Measurements from ENCODE around the gene SLC7A14. TPM values are rescaled to one million over a fixed set of nuclear protein-coding genes. Genes with fewer than 3 reads are reported as not detected.

Gene SLC7A14
- total RNA-seq = 0.32 TPM

DNA sequence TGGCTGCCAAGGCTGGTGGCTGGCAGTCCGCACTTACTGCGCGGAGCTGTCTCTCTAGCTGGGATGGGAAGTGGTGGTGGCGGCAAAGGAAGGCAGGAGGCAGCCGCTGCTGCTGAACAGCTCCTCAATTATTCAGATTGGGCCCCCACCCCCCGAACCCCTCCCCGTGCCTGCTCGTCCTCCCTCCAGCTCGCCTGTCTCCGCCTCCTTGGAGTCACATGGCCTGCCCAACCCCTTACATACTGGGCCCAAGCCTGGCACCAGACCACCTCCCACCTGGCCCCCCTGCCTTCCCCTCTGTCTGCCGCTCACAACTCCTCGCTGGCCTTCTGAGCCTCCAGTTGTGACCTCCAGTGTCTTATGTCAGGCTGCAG lies at the start of gene SLC7A14:
Gene SLC7A14, minus strand, starts transcription at position 139 of the 374 bp plus-strand sequence. CDS start 59,139 bp downstream, outside the sequence.
- DNase-seq (ENCODE audit: low spot score) = no peak

DNA sequence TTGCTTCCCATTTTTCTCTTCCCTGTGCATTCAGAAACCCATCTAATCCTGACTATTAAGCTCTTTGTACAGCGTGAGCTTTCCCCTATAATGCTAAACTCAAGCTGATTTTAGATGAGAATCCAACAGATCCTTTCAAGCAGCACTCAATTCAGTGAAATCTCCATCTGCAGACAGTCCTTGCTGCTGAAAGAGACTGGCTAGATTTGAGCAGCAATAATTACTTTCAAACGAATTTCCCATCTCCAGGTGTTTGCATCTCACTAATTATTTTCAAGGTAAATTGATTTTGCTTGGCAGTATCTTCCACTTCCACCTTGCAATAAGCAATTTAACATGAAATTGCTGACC lies 49.5 kb upstream of the SLC7A14 start:
- DNase-seq (ENCODE audit: low spot score) = no peak

DNA sequence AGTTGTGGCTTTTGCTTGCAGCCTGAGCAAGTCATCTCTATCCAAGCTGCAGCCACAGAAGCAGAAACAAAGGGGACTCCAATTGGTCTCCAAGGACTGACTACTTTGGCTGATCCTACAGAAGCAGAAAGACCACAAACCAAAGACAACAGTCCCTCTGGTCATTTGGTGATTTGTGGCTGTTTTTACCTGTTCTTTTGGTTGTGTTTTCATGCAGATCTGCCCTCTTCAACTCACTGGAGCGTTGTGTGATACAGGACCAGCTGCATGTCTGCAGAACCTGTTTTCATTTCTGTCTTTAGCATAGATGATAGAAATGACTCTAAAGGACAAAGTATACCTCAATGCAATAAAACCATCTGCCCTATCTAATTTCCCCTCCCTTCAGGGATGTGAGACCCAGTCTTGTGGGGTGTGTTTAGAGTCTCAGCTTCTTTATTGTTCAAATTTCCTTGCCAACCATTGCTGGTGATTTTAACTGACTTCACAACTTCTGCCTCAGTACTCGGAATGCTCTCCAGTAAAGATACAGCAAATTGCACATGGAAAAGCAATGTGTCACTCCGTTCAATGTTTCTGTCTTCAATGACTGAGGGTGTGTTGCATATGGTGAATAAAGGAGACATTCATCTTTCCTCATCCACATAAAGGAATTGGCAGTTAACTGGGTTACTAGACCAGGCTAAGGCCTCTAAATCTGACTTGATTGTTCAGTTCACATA lies 48.9 kb upstream of the SLC7A14 start:
- no peak for DNase-seq (ENCODE audit: low spot score)

DNA sequence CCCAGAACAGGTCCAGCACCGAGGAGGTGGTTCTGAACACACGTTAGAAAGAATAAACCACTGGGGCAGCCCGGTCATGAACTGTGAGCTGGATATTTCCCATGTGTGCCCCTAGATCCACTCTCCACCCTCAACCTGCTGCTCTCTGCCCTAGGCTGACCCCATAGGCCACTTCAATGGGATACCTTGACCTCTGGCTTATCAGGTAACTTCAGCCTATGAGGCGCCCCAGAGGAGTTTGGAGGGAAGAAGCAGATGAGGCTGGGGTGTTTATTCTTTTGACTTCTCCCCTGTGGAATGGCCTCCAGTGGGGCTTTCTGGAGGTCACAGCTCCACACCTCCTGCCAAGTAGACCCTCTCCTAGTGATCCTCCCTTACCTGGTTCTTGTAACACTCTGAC lies 47.7 kb upstream of the SLC7A14 start:
- no peak for DNase-seq (ENCODE audit: low spot score)

DNA sequence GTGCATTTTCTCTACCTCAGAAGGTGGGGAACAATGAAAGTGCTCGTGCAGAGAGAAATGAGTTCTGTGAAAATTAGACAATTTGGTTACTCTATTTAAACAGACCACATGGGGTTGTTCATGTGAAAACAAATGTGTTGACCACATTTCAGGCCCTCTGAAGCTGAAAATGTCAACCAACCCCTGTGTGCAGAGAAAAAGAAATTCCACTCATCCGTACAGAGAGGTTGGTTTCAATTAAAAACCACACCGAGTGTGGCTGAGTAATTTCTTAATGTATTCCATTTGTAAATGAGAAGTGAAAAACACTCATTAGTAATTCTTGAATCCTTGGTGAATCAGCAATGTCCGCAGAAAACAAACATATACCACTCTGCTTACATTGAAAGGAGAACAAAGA lies 46.9 kb upstream of the SLC7A14 start:
- DNase-seq (ENCODE audit: low spot score) = no peak

DNA sequence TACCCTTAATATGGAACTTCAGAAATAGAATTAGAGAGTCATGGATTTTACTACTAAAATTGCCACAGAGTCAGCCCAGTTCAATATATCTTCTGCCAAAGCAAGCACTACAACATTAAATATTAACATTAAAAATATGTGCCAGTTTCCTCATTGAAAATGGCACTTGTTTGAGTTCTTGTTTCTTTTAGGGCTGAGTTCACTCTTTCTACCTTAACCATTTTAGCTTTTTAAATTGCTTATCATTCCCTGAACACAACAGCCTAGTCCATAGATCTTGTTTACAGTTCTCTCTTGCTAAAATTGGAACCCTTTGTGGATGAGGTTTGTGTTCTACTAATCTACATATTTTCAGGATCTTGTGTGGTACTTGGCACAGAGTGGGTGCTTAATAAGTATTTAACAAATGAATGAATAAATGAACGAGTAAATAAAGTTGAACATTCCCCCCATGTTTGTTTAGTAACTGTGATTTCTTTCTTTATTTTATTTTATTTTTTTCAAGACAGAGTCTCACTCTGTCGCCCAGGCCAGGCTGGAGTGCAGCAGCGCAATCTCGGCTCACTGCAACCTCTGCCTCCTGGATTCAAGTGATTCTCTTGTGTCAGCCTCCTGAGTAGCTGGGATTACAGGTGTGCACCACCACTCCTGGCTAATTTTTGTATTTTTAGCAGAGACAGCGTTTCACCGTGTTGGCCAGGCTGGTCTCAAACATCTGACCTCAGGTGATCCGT lies 46.0 kb upstream of the SLC7A14 start:
- DNase-seq (ENCODE audit: low spot score) = no peak

DNA sequence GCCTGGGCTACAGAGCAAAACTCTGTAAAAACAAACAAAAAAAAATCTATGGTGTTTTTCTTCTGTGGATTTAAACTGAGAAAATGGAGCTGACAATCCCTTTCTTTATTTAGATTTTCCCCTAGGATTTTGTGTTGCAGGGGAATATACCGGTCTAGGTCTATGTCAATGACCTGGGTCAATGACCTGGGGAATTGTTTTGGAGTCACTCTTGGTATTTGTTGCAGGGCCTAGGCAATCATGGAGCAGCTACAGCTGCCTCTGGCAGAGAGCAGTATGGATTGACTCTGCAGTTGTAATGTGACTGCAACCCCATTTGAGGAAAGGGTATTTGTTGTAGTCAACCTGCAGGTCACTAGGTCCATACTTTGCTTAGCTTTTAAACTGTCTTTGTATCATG lies 37.6 kb upstream of the SLC7A14 start:
- DNase-seq (ENCODE audit: low spot score) = no peak

DNA sequence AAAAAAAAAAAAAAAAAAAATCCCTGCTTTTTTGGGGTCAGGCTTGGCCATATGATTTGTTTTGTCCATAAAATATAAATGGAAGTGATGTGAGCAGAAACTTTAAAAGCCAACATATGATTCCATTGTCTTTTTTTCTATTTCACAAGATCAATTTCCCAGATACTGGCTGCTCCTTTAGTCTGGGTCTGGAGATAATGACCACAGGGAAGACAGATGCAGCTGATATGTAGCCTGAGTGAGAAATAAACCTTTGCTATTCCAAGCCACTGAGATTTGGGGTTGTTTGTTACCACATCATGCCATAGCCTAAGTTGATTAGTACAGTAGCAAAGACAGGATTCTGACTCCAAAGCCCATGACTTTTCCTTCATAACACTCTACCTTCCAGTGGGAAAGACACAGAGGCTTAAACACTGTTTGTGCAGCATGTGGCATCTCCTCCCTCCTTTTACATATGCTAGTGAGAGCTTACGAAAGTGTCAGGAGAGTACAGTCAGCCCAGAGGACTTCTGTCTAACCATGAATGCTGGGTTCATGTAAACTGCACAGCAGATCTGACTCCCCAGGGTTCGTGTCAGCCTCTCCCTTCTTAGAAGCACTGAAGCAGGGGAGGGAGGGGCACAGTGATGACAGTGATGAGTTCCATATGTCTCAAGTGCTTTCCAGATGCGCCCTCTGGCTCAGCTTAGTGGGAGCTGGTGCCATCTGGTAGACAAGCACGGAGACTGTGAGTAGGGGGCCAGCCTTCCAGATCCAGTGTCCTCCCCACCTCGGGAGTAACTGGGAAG lies 36.7 kb upstream of the SLC7A14 start:
- DNase-seq (ENCODE audit: low spot score) = peak; percentile 38

DNA sequence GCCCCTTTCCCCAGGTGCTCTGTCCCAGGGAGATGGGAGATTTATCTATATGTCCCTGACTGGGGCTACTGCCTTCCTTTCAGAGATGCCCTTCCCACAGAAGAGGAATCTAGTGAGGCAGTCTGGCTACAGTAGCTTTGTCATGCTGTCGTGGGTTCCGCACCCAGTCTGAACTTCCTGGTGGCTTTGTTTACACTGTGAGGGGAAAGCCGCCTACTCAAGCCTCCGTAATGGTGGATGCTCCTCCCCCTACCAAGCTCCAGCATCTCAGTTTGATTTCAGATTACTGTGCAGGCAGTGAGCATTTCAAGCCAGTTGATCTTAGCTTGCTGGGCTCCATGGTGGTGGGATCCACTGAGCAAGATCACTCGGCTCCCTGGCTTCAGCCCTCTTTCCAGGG lies 35.4 kb upstream of the SLC7A14 start:
- DNase-seq (ENCODE audit: low spot score) = peak; percentile 12

DNA sequence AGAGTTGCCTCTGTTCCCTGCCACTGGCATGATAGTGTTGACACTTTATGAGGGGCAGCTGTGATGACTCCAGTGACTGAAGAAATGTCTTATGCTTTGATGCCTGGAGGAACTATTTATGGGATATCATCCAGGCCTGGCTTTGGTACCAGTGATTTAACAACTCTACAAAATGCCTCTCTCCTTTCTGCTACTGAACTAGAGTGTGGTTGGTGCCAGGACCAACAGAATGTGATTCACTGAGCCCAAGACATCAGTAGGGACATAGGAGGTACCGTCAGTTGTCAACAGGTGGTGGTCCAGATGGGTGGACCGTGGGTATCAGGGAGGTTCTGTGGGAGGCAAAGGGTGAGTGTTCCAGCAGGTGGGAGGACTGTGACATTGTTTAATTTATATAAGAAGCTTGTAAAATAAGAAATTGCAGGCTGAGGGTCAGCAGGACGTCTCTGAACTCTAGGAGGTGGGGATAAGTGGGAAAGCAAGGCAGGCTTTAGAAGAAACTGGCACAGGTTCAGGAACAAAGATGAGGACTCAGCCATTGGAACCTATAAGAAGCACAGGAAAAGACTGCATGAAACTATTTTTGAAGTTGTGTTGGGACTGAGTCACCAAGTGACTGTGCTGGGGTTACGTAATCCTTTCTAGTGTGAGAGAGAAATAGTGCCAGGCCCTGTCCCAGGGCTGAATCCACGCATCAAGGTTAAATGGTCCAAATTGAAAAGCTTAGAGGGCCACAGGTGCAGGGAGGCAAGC lies 28.5 kb upstream of the SLC7A14 start:
- DNase-seq (ENCODE audit: low spot score) = peak; percentile 15

DNA sequence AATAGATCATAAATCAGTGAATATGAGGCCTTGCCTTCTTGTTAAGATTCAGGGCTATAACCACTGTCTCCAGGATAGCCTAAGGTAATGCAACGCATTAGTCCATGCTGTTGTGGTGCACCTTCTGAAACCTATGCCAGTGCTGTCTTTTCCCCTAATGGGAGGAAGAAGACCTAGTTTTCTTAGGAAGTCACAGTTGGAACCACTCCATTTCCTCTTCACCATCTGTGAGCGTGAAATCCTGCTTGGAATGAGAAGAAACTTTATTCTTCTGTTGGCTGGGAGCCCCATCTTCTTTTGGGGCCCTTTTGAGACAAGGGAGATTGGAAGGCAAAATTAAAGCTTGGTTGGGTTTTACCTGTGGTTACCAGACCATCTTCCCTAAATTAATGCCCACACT lies 25.9 kb upstream of the SLC7A14 start:
- no peak for DNase-seq (ENCODE audit: low spot score)

DNA sequence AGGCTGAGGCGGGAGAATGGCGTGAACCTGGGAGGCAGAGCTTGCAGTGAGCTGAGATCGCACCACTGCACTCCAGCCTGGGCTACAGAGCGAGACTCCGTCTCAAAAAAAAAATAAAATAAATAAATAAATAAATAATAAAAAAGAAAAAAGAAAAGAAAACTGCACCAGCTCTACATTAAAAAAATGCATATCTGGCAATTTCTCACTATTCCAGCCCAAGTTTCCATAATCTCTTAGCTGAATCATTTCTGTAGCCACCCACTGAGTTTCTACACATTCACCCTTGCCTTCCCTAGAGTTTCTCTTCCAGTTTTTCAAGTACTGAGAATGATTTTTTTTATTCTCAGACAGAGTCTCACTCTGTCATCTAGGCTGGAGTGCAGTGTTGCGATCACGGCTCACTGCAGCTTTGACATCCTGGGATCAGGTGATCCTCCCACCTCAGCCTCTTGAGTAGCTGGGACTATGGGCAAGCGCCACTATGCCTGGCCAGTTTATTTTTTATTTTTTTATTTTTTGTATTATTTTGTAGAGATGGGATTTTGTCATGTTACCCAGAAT lies 24.5 kb upstream of the SLC7A14 start:
- DNase-seq (ENCODE audit: low spot score) = no peak

DNA sequence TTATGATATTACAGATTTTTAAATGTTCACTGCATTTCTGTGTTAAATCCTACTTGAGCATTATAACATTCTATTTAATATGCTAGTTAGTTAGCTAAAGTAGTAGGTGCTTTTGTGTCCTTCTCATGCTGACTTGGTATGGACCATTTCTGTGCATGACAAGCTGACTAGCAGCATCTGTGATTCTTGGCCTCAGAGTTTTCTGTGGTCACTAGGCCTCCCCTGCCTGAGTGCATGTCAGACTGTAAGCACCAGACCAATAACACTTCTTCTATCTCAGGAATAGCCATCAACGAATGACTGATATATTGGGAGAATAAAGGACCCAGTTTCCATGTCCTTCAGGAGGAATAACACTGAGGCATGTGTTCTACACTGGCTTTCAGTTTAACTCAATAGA lies 22.6 kb upstream of the SLC7A14 start:
- no peak for DNase-seq (ENCODE audit: low spot score)

DNA sequence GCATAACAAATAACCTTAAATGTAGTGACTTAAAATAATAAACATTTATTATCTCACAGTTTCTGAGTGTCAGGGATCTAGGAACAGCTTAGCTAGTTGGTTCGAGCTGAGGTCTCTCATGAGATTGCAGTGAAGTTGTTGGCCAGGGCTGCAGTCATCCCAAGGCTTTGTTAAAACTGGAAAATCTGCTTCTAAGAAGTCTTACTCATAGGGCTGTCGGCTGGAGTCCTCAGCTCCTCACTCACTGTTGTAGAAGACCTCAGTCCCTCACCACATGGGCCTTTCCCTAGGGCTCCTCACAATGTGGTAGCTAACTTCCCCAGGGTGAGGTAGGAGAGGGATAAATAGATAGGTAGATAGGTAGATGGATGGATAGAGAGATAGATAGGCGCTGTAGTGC lies 20.8 kb upstream of the SLC7A14 start:
- no peak for DNase-seq (ENCODE audit: low spot score)

DNA sequence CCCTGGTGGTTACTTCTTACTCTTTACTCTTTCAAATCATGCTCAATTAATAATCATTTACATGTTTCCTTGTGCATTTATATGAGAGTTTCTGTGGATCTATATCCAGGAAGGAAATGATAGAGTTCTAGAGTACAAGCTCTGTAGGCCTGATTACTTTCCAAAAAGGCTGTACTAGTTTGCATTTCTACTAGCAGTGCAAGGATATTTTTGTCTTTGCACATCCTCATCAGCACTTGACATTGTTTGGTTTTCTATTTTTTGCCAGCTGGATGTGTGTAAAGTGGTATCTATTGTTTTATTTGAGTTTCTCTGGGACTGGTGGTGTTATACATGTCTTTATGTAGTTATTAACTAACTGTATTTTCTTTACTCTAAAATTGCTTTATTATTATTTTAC lies 19.6 kb upstream of the SLC7A14 start:
- DNase-seq (ENCODE audit: low spot score) = no peak

DNA sequence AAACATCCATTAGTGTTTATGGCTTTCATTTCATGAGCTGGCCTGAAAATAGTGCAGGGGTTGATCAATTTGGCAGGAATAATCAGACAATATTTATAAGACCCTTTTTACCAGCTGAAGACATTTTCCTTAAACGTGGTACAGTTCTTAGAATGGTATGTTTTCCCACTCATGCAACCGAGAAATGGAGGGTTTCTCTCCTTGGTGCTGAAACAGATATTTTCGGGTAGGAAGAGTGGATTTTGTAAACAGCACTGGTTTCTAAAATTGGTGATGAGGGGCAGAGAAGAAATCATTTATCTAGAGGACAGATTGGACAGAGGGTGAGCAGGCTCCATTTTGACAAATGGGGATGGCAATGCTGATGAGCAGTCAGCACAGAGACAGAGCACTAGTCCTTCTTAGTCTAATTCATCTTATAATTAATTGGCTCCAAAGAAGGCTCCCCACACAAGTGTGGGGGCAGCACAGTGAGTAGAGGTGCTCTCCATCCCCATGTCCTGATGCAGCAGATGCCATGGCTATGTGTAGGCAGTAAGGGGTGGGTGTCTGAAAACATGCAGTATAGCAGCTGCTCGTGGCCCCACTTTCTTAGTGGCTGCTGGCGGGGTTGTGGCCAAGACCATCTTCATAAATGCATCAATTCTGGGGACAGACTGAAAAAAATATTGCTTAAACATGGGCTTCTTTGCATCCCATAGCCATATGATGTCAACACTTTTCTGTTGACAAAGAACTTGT lies 18.1 kb upstream of the SLC7A14 start:
- no peak for DNase-seq (ENCODE audit: low spot score)

DNA sequence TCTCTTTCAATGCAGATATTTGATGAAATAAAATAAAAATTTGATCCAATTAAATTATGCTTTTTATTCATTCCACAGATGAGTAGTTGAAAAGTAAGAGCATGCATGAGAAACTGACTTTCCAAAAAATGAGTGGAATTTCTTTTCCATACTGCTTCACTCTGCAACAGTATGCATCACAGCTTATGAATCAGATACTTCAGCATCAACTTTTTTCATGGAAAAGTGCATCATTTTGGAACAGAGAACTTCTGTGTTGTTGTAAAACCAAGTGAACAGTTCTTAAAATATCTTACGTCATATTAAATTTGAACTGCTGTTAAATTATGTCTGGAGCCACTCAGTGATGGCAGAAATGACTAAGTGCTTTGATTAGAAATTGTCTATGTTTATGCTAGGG lies 16.7 kb upstream of the SLC7A14 start:
- DNase-seq (ENCODE audit: low spot score) = no peak

DNA sequence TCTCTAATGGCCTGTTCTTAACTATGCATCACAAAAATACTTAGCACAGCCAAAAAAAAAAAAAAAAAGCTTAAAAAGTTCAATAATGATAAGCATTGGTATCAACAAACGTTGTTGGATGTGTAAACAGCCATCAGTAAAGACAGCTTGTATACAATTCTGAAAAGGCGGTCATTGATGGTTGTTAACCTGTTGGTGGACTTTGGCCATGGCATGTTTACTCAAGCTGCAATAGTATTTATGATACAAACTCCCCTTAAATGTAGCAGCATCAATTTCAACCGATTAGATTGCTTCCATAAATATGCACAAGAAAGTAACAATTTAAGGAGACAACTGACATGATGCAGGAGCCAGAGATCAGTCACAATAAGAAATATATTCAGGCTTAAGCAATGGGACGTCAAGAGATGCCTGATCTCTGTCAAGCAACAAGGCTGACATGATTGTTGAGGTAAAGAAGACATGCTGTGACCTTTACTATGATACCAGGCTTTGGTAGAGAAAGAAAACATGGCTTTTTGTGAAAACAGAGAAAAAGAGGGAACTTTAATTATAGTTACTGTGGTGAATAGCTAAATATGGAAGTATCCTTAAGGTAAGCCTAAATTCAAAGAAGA lies 14.2 kb upstream of the SLC7A14 start:
- DNase-seq (ENCODE audit: low spot score) = no peak

DNA sequence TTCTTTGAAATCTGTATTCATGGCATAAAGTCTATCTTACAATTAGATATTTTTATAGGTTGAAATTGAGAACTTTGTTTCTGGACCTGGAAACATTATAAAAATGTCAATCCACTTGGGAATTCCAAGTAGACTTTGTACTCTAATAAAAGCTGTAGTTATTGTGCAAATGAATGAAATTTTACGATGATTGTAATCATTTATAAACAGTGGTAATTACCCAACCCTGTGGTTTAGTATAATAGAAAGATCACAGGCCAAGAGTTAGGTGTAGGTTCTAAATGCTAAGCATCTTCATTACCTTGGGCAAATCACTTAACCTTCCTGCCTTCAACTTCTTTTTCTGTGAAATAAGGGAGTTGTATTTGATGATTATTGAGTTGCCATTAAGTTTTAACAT lies 13.2 kb upstream of the SLC7A14 start:
- DNase-seq (ENCODE audit: low spot score) = no peak

DNA sequence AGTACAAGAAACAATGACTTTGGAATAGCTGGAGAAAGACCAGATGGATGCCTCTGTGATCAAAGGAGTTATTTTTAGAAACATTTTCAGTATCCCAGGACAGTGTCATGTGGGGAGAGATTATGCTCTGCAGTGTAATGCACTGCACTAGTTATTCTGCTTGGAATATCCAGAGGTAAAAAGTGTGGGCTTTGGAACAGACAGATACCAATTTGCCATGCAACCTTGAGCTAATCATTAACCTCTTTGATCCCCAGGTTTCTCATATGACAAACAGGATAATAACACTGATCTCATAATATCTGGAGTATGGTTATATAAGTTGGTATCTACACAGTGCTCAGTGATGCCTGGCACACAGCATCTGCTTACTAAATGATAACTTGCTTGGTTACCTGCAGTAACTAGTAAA lies 12.2 kb upstream of the SLC7A14 start:
- no peak for DNase-seq (ENCODE audit: low spot score)

DNA sequence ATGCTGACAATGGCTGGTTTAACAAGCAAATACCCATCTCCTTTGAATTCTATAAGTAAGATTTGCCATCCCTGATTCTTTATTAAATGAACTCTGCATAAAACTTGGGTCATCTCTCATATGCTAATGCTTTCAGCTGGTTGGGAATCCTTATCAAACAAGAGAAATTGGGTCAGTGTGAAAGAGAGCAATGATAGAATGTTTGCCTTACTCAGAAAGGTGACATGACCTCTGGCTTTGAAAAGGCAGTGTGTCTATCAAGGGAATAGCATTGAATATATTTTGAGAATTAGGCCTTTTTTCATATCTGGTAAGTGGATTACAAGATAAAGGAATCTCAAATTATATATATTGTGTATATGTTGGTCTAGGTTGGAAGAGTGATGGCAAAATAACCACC lies 8.7 kb upstream of the SLC7A14 start:
- no peak for DNase-seq (ENCODE audit: low spot score)
